ENCODE data around the gene PTPDC1.

PTPDC1 gene, protein sequence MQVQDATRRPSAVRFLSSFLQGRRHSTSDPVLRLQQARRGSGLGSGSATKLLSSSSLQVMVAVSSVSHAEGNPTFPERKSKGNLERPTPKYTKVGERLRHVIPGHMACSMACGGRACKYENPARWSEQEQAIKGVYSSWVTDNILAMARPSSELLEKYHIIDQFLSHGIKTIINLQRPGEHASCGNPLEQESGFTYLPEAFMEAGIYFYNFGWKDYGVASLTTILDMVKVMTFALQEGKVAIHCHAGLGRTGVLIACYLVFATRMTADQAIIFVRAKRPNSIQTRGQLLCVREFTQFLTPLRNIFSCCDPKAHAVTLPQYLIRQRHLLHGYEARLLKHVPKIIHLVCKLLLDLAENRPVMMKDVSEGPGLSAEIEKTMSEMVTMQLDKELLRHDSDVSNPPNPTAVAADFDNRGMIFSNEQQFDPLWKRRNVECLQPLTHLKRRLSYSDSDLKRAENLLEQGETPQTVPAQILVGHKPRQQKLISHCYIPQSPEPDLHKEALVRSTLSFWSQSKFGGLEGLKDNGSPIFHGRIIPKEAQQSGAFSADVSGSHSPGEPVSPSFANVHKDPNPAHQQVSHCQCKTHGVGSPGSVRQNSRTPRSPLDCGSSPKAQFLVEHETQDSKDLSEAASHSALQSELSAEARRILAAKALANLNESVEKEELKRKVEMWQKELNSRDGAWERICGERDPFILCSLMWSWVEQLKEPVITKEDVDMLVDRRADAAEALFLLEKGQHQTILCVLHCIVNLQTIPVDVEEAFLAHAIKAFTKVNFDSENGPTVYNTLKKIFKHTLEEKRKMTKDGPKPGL

DNA sequence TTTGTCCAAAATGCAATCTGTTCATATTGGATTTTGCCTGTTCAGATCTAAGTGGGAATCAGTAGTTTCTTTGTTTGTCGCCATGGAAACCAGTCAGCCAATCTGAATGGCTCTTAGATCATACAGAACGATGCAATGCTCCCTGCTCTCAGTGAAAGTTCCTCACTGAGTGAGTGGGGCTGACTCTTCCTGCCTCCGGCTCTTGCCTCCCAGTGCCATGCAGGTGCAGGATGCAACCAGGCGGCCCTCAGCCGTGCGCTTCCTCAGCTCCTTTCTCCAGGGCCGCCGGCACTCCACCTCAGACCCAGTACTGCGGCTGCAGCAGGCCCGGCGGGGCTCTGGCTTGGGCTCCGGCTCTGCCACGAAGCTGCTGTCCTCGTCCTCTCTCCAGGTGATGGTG is at the start of gene PTPDC1:
PTPDC1 (plus strand) TSS at position 151 of the 400 bp plus-strand sequence; CDS start at position 218, 67 bp downstream.
- DNase-seq, result peak; percentile 31

DNA sequence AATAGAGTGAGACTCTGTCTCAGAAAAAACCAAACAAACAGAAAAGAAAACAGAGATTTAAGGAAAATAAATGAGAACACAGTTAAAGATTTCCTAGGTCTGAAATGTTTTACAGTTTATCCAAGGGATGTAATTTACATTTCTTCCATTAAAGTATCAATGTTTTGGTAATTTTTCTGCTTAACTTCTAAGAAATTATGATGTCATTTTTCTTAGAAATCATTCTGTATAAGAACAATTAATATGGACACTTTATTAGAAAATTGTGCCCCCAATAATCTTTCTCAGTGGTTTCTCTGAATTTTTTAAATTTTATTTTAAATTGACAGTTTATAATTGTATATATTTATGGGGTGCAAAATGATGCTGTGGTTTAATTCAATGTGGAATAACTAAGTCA is 49.8 kb upstream of the PTPDC1 start:
- no peak for DNase-seq

DNA sequence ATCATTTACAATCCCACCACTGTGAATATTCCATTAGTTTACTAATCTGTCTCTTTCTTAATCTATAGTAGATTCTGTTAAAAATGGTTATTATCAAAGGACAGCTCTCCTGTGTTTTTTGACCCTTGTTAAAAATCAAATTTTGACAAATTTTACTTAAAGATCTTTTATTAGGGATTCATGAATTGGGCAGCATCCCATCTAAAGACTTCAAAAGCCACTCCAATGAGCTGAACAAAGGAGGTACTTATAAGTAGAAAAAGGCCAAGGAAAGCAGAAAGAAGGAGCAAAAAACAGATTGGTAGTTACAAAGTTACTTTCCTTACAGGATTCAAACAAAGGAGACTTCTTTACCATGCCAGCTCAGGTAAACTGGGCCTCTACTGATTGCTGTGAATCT is 44.5 kb upstream of the PTPDC1 start:
- no peak for DNase-seq

DNA sequence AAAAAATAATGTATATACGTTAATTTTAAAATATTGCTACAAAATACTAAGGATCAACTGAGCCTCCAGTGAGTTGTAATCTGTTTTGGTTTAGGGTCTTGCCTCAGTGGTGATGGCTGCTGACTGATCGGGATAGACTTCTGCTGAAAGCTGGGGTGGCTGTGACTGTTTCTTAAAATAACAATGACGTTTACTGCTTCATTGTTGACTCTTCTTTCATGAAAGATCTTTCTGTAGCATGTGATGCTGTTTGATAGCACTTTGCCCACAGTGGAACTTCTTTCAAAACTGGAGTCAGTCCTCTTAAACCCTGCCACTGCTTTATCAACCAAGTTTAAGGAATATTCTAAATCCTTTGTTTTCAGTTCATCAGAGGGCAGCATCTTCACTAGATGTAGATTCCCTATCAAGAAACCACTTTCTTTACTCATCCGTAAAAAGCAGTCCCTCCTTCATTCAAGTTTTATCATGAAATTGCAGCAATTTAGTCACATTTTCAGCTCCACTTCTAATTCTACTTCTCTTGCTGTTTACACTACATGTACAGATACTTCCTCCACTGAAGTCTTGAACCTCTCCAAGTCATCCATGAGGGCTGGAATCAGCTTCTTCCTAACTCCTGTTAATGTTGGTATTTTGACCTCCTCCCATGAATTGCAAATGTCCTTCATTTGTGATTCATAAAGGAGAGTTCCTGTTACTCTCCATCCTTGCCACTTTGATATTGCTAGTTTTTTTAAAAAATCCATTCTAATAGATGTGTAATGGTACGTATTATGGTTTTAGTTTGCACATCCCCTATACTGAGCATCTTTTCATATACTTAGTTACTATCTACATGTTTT is 41.5 kb upstream of the PTPDC1 start:
- no peak for DNase-seq

DNA sequence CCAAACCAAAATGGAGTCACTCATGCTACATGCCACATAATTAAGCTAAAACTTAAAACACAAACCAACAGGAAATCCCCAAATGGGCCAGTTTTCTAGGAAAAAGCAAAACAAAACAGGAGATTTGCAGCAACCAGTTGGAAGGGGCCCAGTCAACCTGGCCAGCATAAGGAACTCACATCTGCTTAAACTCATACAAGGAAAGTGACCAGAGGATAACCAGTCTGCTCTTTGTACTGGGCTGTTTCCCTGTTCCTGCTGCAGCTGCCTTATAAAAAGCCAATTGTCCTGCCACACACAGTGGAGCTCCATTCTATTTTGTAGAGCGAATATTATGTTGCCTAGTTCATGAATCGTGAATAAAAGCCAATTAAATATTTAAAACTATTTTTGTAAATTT is 29.5 kb upstream of the PTPDC1 start:
- DNase-seq, result no peak

DNA sequence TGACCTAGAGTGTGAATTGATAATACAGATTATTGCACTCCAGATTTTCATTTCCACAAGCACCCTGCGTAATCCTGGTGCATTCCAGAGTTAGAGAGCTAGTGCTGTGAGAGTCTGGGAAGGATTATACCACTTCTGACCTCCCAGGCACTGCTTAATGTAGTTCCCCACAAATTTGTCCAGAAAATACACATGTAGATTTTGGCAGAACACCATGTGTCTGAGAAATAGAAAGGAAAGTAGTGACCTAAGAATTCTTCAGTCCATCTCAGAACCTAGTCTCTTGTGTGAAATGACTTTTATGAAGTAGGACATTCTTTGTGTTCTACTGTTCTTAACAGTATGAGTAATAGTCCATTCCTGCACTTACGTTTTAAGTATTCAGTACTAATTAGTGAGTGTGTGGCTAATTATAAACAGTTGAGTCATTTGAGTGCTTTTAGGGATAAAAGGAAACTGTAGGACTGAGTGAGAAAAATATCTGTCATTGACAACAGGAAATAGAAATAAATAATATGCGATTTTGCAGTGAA is 27.8 kb upstream of the PTPDC1 start:
- DNase-seq, result no peak

DNA sequence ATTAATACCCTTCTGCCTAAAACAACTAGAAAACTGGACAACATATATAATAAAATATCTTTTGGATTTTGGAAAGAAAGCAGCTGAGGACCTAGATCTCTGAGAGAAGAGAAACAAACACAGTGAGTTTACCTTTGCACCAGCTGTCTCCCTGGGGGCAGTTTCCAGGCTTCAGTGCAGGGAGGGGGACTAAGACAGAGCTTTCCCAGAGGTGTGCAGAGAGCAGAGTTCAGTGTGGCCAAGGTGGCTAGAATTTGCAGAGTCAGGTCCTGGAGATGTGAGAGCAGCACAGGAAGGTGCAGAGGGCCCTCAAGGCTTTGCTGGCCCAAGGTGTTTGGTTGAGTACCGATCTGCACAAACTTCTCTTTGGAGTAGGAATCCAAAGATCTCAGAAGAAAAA is 26.3 kb upstream of the PTPDC1 start:
- DNase-seq, result no peak

DNA sequence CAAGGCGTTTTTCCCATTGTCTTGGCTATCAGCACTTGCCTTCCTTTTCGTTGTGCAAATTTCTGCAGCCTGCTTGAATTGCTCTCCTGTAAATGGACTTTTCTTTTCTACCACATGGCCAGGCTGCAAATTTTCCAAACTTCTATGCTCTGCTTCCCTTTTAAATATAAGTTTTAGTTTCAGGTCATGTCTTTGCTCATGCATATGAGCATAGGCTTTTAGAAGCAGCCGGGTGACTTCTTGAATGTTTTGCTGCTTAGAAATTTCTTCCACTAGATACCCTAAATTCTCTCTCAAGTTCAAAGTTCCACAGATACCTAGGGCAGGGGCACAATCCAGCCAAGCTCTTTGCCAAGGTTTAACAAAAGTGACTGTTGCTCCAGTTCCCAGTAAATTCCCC is 22.4 kb upstream of the PTPDC1 start:
- DNase-seq, result no peak

DNA sequence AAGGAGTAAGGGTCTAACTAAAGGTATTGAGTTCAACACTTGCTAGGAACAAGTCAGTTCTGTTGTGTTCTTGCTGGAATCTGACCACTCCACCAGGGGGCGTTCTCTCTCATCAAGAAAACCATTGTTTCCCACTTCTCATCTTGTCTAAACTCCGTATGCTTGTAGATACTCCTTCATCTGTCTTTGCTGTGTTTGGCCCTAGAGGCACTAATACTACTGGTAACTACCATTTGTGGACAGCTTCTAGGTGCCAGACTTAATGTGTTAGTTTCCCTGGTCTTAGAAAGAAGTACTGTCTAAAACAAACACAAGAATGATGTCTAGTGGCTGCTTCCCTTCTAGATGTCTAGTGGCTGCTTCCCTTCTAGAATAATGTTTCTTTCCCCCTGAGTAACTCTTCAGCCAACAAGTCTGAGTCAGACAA is 18.7 kb upstream of the PTPDC1 start:
- DNase-seq, result peak; percentile 69

DNA sequence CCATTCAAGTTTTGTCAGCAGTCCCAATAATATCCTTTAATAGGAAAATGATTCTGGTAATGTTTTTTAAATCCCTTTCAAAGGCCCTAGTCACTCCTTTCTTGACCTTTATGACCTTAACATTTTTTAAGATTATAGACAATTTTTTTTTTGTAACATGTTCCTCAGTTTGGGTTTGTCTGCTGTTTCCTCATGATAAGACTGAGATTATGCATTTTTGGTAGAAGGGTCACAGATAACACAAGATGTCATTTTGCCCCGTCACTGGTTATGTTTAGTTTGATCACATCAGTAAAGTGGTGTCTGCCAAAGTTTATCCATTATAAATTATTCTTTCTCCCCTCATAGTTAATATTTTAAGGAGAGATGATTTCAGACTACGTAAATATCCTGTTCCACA is 16.0 kb upstream of the PTPDC1 start:
- no peak for DNase-seq

DNA sequence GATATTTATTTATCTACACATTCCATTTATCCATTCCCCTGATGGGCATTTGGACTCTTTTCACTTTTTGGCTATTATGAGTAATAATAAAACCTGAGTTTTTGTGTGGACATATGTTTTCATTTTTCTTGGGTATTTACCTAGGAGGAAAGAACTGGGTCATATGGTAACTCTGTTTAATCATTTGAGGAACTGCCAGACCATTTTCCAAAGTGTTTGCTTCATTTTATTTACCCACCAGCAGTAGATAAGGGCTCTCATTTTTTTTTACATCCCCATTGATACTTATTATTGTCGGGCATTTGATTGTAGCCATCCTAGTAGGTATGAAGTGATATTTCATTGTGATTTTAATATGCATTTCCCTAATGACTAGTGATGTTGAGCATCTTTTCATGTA is 7.7 kb upstream of the PTPDC1 start:
- DNase-seq, result no peak

DNA sequence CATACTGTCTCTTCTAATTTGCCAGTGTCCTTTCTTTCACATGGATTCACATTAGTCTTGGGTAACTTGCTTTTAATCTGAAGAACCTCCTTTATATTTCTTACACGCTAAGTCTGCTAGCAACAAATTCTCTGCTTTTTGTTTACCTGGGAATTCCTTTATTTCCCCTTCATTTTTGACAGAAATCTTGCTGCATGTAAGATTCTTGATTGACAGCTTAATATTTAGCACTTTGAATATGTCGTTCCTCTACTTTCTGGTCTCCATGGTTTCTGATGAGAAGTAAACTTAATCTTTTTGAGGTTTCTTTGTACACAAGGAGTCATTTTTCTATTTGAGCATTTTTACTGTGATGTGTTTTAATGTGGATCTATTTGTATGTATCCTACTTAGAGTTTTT is 6.2 kb upstream of the PTPDC1 start:
- DNase-seq, result no peak

DNA sequence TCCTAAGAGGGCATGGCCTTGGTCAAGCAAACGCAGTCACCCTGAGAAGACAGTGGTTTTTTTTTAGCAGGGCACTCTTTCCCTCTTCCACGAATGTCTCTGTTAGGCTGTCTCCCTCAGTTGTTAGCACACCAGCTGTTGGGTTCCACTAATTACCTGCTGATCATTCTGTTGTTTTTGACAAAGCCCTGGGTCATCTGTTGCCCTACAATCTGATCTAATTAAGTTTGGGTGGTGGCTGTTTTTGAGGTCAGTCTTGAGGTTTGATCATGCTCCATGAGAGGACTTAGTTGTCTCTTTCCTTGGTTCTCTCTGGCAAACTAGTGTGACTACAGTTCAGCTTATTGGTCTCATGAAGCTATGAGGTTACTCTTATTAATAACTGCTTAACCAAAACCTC is 5.0 kb upstream of the PTPDC1 start:
- peak; percentile 52 for DNase-seq

DNA sequence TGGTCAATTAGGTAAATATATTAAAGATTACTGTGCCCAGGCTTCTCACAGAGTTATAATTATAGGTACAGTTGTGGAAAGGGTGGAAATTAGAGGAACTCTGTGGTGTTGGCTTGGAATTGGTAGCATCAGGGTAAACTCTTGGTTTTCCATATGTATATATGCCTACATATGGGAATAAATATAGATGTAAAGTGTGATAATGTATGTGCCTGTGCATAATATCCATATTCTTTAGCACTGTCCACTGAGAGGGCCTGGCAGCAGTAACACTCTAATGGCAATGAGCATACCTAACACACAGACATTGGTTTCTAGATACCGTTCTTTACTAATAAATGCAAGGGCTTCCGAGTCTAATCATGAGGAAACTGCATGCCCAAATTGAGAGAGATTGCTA is 4.0 kb upstream of the PTPDC1 start:
- DNase-seq, result no peak

DNA sequence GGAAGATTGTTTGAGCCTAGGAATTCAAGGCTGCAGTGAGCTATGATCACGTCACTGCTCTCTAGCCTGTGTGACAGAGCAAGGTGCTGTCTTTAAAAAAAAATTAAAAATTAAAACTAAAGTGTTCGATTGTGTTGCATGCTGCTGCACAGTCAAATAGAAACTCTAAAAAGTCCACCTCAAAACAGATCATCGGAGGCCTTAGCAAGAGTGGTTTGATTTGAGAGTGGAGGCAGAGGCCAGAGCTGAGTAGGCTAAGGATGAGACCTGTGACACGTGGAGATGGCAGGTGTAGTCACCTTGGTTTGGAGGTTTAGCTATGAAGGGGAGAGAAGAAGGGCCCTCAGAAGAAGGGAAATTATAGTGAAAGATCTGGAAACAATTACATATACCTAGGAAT is 2.8 kb upstream of the PTPDC1 start:
- no peak for DNase-seq

DNA sequence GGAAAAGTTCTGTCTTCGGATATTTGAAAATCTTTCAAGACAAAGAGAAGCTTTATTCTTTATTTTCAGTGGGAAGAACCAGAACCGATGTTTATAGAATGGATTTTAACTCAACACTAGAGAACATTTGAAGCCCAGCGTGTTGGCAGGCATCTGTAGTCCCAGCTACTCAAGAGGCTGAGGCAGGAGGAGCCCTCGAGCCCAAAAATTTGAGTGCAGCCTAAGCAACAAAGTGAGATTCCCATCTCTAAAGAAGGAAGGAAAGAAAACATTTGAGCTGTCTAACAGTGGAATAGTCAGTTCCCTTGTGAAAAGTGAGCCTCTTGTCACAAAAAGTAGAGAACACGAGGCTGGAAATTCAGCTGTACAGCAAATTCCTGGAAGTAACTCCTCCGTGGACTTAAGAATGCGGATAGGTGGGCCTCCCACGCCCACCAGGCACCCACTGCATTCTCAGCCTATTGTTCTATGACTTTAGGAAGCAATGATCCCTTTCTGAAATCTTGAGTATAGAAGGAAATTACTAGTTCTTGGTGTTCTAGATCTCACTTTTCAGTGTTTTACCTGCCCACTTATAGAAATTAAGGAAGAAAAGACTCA is 2.3 kb upstream of the PTPDC1 start:
- DNase-seq, result no peak

DNA sequence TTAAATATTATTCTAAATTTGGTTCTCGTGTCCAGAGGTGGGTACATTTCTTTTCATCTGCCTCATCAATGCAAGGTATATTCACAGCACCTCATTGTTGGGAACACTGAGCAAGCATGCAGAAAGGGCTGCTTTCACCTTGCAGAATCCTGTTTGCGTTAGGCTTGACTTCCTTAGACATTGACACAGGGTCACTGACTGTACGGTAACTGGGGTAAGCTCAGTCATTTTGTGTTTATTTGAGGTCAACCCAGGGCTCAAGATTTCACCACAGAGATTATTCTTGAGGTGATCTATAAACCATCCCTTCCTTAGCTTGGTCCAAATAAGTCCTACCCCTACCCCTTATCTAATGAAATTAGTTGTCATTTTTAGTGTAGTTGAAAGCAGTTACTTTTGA is 1.7 kb upstream of the PTPDC1 start:
- DNase-seq, result no peak

DNA sequence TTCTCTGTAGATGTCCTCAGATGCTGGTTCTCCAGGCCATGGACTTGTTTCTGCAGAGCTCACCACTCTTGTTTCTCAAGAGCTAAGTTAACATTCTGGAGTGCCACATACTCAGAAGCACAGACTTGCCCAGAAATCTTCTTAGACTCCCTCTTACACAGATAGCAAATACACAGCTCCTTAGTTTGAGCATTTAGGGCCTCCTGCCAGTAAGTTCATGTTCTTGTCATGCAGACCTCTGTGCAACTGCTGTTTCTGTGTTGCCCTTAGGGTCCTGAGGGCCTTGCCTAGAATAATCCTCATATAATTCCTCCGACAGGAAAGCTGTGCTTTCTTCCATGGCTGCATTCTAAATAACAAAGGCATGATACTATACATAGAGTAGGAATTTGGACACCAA is 1.3 kb upstream of the PTPDC1 start:
- DNase-seq, result no peak

DNA sequence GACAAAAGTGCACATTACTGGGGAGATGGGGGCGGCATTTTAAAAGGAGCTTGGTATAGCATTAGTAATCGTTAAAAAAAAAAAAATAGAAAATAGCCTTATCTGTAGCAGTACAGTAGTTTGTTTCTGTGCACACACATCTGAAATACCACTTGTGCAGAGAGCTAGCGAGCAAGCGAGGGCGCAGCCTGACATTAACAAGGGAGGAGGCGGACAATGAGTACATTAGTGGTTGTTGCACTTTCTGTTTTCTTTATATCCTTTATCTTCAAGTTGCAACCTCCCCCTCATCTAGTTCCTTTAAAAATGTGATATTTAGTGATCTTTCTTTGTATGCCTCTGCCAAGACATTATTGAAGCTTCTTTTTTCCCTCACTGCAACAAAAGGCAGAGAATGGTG is 880 bp upstream of the PTPDC1 start:
- no peak for DNase-seq

DNA sequence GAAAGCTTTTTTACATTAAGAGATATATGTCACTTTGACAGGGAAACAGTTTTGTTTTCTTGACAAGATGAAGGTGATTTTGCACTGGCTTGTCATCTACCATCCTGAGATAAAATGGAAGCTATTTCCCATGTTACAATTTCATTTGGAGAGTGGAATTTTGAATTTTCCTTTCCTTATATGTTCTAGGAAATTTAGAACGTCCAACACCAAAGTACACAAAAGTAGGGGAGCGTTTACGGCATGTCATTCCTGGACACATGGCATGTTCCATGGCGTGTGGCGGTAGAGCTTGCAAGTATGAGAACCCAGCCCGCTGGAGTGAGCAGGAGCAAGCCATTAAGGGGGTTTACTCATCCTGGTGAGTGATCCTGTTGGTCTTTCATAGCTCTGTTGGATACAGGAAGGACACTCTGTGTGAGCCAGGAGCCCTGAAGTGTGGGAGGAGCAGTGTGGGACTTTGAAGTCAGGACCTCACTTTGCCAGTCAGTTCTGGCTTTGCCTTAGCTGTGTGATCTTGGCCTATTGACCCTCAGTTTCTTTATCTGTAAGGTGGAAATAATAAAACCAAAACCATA is 887 bp downstream of the PTPDC1 start:
- no peak for DNase-seq

DNA sequence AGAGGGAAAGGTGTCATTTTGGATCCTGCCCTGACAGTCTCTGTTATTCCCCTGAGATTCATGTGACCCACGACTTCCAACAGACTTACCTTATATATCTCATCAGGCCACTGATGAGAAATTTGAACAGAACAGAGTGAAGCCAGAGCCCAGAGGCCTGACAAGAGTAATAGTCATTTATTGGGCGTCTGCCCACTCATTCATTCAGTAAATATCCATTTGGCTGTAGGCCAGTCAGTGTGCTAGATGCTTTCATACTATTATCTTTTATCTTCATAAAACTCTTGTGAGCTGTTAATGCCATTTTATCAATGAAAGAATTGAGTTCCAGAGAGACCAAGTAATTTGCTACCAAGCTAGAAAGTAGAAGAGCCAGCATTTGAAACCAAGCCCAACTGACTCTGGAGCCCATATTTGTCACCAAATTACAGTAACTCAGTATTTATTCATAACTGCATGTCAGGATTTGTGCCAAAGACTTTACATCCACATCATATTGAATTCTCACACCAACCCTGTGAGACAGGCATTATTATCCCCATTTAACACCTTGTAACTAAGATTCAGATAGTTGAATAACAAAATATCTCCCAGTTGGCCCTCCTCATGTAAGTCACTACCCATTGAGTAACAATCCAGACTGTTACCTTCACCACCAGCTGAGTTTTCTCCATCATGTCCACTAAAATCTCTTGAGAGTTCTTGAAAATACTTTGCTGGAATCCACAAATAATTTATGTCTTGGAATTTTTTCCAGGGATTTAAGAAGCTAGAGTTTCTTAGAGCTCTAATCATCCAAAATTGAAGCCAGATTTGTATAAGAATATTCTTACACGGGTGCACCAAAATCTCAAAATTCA is 2.5 kb downstream of the PTPDC1 start:
- no peak for DNase-seq

Measured in NCI-H2171 treated with DMSO at 0.1 percent for 48 hours (cell line).